RWPE2 (cell line): Measurements from ENCODE around the gene SCIN.
A peak's percentile ranks its signal among the peaks of the same experiment; 100 is the strongest.
"Not testable (repeated sequence)": the region's sequence is repeated elsewhere in the genome, so short reads cannot be mapped to it uniquely, and the experiment has no call there.

ENCODE experiments used
- ATAC-seq: fragments of 200-7000 bp; cut with Tn5 transposase; 3 replicates; pipeline ENCODE4 v1.9.1; 2021; ENCODE audit warnings: low read depth
- DNase-seq: peaks from one replicate; pipeline ENCODE4 v3.0.0-alpha.2; 2020; ENCODE audit warnings: low spot score
- H3K27ac ChIP-seq: fragments of 450-650 bp; 2 replicates; pipeline ENCODE4 v1.5.1; 2017; ENCODE audit warnings: mild to moderate bottlenecking; ENCODE audit not compliant: poor library complexity, severe bottlenecking
- H3K27me3 ChIP-seq: fragments of 250-450 bp; sonication (Bioruptor Pico); 2 replicates; pipeline ENCODE4 v1.5.1; 2021; ENCODE audit warnings: mild to moderate bottlenecking, moderate library complexity; ENCODE audit not compliant: insufficient read depth, poor library complexity, severe bottlenecking
- H3K36me3 ChIP-seq: fragments of 250-450 bp; sonication (Bioruptor Pico); 2 replicates; pipeline ENCODE4 v1.5.1; 2020; ENCODE audit warnings: low read depth, mild to moderate bottlenecking, moderate library complexity
- H3K4me1 ChIP-seq: fragments of 250-450 bp; sonication (Bioruptor Pico); 2 replicates; pipeline ENCODE4 v1.5.1; 2021; ENCODE audit warnings: mild to moderate bottlenecking, moderate library complexity; ENCODE audit not compliant: insufficient read depth, poor library complexity, severe bottlenecking
- H3K4me3 ChIP-seq: fragments of 250-450 bp; sonication (Bioruptor Pico); 2 replicates; pipeline ENCODE4 v1.5.1; 2021; ENCODE audit warnings: mild to moderate bottlenecking, moderate library complexity; ENCODE audit not compliant: severe bottlenecking
- H3K9me3 ChIP-seq: fragments of 250-450 bp; sonication (Bioruptor Pico); 2 replicates; pipeline ENCODE4 v1.5.1; 2021; ENCODE audit warnings: mild to moderate bottlenecking, moderate library complexity; ENCODE audit not compliant: severe bottlenecking
- TF ChIP-seq, protein P1 (sequence below): fragments of 450-650 bp; IDR thresholded peaks from one replicate; pipeline ENCODE4 v1.5.1; 2017; ENCODE audit warnings: mild to moderate bottlenecking, moderate library complexity; ENCODE audit not compliant: poor library complexity, severe bottlenecking

Gene SCIN

DNA sequence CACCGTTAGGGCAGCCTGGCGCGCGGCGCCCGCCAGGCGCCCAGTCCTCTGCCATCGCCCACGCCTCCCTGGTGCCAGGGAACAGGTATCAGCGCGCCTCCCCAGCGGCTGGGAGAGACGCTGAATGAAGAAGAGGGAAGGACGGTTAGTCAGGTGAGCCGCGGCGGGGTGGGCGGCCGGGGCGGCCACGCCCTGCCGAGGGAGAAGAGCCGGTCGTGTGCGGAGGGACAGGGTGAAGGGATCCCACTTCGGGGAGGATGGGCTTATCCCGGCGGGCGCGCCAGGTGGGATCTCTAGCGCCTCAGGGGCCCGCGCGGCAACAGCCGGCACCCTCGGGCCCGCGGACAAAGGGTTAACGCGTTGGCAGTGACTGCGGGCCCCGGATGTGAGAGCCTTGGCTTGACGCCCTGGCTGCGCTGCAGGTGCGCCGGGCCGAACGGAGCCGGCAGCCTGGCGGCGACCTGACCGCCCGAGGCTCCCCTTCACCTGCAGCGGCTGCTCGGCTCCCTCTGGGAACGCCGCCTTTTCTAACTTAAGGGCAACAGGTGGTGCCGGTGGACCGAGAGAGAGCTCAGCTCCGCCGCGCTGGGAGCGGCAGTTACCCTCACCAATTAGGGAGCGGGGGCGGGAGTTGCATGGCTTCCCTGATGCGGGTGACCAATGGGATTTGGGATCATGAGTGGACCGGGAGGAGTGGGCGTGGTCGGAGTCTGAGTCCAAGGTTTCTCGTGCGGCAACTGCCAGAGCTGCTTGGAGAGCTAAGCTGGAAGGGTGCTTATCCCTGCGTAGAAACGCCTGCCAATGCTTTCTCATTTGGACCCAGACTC lies 116.6 kb downstream of the SCIN start, which contains the start of gene ARL4A:
Gene ARL4A (plus strand): TSS at position 743 of the 827 bp plus-strand sequence. CDS start 622 bp downstream, outside the sequence.
- H3K4me3 ChIP-seq = peak within 1 kb of the TSS; percentile 55
- peaks cover 14% of the 10 kb centered on the region for H3K36me3 ChIP-seq
- H3K27me3 ChIP-seq = no peaks in the 10 kb centered on the region
- peak within 1 kb of the TSS; percentile 76 for H3K27ac ChIP-seq
- H3K9me3 ChIP-seq = no peaks in the 10 kb centered on the region
- peaks cover 4% of the 10 kb centered on the region for H3K4me1 ChIP-seq
- peak; percentile 86 for ATAC-seq
- TF ChIP-seq, protein P1, sequence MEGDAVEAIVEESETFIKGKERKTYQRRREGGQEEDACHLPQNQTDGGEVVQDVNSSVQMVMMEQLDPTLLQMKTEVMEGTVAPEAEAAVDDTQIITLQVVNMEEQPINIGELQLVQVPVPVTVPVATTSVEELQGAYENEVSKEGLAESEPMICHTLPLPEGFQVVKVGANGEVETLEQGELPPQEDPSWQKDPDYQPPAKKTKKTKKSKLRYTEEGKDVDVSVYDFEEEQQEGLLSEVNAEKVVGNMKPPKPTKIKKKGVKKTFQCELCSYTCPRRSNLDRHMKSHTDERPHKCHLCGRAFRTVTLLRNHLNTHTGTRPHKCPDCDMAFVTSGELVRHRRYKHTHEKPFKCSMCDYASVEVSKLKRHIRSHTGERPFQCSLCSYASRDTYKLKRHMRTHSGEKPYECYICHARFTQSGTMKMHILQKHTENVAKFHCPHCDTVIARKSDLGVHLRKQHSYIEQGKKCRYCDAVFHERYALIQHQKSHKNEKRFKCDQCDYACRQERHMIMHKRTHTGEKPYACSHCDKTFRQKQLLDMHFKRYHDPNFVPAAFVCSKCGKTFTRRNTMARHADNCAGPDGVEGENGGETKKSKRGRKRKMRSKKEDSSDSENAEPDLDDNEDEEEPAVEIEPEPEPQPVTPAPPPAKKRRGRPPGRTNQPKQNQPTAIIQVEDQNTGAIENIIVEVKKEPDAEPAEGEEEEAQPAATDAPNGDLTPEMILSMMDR = peak; percentile 87
- peak; percentile 99 for DNase-seq

DNA sequence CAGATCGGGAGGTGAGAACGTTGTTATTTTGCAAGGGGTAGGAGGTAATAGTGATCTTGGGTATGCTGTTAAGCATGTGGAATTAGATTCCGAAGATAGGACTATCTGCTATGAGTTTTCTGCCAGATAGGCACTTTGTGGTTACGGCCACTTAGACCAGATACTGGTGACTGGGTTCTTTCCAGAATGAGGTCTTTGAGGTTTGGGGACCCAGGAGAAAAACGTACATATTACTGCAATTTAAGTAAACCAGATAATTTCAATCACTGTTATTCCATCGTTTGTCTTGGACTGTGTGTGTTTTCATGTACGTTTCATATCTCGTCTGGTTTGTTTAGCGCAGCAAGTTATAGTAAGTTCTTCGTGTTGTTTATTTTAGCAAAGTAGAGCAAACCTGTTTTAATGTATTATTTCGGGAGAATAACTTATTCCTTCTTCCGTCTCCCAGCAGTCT lies 117.2 kb downstream of the SCIN start:
- peak; percentile 1; the same call in 2 of the 3 replicates for ATAC-seq
- peaks cover 14% of the 10 kb centered on the region for H3K36me3 ChIP-seq
- no peaks in the 10 kb centered on the region for H3K27me3 ChIP-seq
- TF ChIP-seq, protein P1 = no peak
- H3K4me1 ChIP-seq = peaks cover 4% of the 10 kb centered on the region
- H3K4me3 ChIP-seq = peak overlapping the region; percentile 55
- no peaks in the 10 kb centered on the region for H3K9me3 ChIP-seq
- no peak for DNase-seq
- H3K27ac ChIP-seq = peak overlapping the region; percentile 76

DNA sequence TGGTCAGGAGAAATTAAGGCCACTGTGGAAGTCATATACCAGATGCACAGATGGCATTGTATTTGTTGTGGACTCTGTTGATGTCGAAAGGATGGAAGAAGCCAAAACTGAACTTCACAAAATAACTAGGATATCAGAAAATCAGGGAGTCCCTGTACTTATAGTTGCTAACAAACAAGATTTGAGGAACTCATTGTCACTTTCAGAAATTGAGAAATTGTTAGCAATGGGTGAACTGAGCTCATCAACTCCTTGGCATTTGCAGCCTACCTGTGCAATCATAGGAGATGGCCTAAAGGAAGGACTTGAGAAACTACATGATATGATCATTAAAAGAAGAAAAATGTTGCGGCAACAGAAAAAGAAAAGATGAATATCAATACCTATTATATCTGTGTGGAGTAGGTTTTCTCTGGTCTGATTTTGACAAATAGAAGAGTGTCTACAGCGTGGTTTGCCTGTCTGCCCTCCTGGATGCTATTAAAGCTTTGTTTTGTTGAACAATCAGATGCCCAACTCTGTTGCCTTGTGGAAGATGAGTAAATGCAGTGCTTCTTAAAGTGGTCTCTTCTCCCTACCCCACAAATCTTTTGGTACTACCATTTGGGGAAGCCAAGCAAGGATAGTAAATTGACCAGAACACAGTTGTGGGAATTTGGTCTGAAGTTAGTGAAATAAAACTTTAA lies 118.1 kb downstream of the SCIN start:
- DNase-seq, ATAC-seq, H3K9me3 ChIP-seq, H3K4me1 ChIP-seq, H3K27me3 ChIP-seq: not testable (repeated sequence)
- Histone ChIP-seq H3K27ac (peak overlapping the region; percentile 76), H3K4me3 (peak overlapping the region; percentile 55), H3K36me3 (peaks cover 14% of the 10 kb centered on the region)

DNA sequence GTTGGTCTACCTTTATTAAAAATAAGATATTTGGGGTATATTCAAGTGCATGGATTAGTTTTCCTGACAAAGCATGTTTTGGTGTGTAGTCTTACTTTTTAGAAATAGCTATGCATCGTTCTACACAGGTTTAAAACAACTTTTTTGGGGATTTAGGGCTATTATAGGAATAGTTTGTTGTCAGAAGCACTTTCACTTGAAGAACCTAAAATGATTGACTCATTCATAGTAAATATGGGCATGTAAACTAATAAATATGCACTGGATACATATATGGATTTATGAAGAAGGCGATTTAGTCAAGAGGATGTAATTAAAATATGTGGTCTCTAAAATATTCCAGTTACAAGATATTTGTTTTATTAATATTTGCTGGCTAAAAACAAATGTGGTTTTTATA lies 118.9 kb downstream of the SCIN start:
- Histone ChIP-seq H3K9me3 (no peaks in the 10 kb centered on the region), H3K27me3 (no peaks in the 10 kb centered on the region), H3K4me3 (peak overlapping the region; percentile 55), H3K4me1 (peaks cover 4% of the 10 kb centered on the region), H3K27ac (no peak overlapping the region), H3K36me3 (peaks cover 14% of the 10 kb centered on the region)
- DNase-seq (no peak), ATAC-seq (no peak)
- TF ChIP-seq, protein P1 = no peak

DNA sequence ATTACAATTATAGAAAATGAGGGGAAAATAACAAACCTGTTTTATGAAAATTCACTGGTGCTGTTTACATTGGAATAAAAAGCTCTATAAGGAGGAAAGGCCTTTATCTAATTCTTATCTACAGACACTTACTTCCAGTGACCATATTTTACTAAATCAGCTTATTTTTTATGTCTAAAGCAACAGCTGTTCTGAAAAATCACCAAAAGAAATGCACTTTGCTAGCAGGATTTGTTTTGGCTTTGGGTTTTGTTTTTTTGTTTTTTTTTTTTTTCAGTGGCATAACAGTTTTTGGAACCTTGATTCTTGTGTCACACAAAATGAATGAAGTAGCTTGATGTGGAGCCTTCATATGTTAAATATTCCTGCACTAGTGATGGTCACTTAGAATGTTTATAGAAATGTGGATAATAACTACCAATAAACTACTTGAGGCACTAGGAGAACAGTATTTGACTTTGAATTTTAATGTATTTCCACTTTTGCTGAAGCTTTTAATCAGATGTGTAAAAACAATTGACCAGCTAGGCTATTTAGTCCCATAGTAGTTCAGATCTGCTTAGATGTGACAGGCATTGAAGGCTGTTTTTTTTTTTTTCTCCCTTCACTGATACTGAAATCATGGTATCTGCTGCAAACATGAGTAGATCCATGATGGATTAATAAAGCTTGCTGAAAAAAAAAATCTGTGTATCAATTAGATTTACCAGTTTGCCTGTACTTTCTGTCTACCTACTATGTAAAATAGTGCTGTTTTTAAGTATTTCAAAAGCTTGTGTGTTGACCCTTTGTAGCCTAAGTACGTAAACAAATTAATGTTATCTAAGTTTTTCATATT lies 119.7 kb downstream of the SCIN start:
- Histone ChIP-seq H3K4me1 (peaks cover 4% of the 10 kb centered on the region), H3K36me3 (peaks cover 14% of the 10 kb centered on the region), H3K4me3 (peak overlapping the region; percentile 55), H3K9me3 (no peaks in the 10 kb centered on the region), H3K27ac (no peak overlapping the region), H3K27me3 (no peaks in the 10 kb centered on the region)
- TF ChIP-seq, protein P1 = no peak
- no peak for ATAC-seq
- no peak for DNase-seq

DNA sequence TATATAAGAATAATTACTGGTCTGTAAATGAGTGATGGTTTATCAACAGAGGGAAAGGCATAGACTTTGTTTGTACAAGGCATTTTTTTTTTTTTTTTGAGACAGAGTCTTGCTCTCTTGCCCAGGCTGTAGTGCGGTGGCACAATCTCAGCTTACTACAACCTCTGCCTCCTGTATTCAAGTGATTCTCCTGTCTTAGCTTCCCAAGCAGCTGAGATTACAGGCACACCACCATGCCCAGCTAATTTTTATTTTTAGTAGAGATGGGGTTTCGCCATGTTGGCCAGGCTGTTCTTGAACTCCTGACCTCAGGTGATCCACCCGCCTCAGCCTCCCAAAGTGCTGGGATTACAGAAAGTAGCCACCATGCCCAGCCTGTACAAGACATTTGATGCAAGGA lies 120.9 kb downstream of the SCIN start:
- Histone ChIP-seq H3K36me3 (peaks cover 14% of the 10 kb centered on the region), H3K4me1 (peaks cover 15% of the 10 kb centered on the region)
- not testable (repeated sequence) for H3K4me3 ChIP-seq, DNase-seq, H3K27ac ChIP-seq, ATAC-seq, H3K9me3 ChIP-seq, H3K27me3 ChIP-seq
